AG09319 (cell line): Measurements from ENCODE around the gene COASY.

Source experiments
- DNase-seq: peaks from one replicate; pipeline ENCODE4 v3.0.0-alpha.2; 2010; ENCODE audit warnings: low read depth; ENCODE audit errors: extremely low read depth
- CTCF ChIP-seq: IDR thresholded peaks from 2 replicates; pipeline ENCODE4 v1.5.1; 2011; ENCODE audit warnings: low read depth, mild to moderate bottlenecking, inconsistent platforms, low read length, moderate library complexity

The COASY gene

GRCh38 chr17:42584880-42585279 is 22.9 kb downstream of the COASY start:
- TF ChIP-seq CTCF = no peak
- no peak for DNase-seq

GRCh38 chr17:42585353-42585752 is 23.4 kb downstream of the COASY start:
- no peak for TF ChIP-seq CTCF
- DNase-seq = no peak

- no peak for TF ChIP-seq CTCF
- DNase-seq = no peak
Measured at GRCh38 chr17:42586514-42587230, 24.7 kb downstream of the COASY start.

- no peak for DNase-seq
- no peak for TF ChIP-seq CTCF
Measured at GRCh38 chr17:42590886-42591285, 28.9 kb downstream of the COASY start.

- TF ChIP-seq CTCF = no peak
- DNase-seq = no peak
Measured at GRCh38 chr17:42591411-42591810, 29.5 kb downstream of the COASY start.

GRCh38 chr17:42596386-42596785 is 34.4 kb downstream of the COASY start:
- no peak for DNase-seq

GRCh38 chr17:42598905-42599304 is 37.0 kb downstream of the COASY start:
- TF ChIP-seq CTCF = no peak
- no peak for DNase-seq

More at GRCh38 chr17:42596386-42596785, 34.4 kb downstream of the COASY start:
- TF ChIP-seq CTCF = no peak
